HepG2 (cell line): Measurements from ENCODE around the gene RAB30.

Experiments
- EZH2 ChIP-seq: conservative IDR thresholded peaks from 2 replicates; pipeline ENCODE4 v1.6.1; 2012; ENCODE audit warnings: mild to moderate bottlenecking, low read depth, low read length, moderate library complexity
- HIC2 ChIP-seq: sonication (generic); formaldehyde crosslinking; IDR thresholded peaks from 2 replicates; pipeline ENCODE4 v1.9.0; 2022; ENCODE audit warnings: low read depth, missing genetic modification reagents
- KAT7 ChIP-seq: IDR thresholded peaks from 2 replicates; pipeline ENCODE4 v1.6.1; 2018; ENCODE audit warnings: borderline replicate concordance, missing compliant biosample characterization
- KLF13 ChIP-seq: sonication (generic); formaldehyde crosslinking; IDR thresholded peaks from 2 replicates; pipeline ENCODE4 v1.4.0; 2020; ENCODE audit warnings: mild to moderate bottlenecking, missing genetic modification reagents
- MTA3 ChIP-seq: sonication (generic); formaldehyde crosslinking; IDR thresholded peaks from 2 replicates; pipeline ENCODE4 v1.4.0; 2020; ENCODE audit warnings: missing genetic modification reagents
- MYC ChIP-seq: sonication (generic); formaldehyde crosslinking; IDR thresholded peaks from 2 replicates; pipeline ENCODE4 v1.9.0; 2021; ENCODE audit warnings: missing genetic modification reagents, borderline replicate concordance
- ZNF407 ChIP-seq: sonication (generic); formaldehyde crosslinking; IDR thresholded peaks from one replicate; pipeline ENCODE4 v1.5.1; 2020; ENCODE audit warnings: mild to moderate bottlenecking, missing genetic modification reagents; ENCODE audit errors: not compliant biosample characterization
- ZSCAN22 ChIP-seq: sonication (generic); formaldehyde crosslinking; IDR thresholded peaks from 2 replicates; pipeline ENCODE4 v1.4.0; 2020; ENCODE audit warnings: mild to moderate bottlenecking, missing genetic modification reagents

GRCh38 chr11:83093634-83094033 lies 21.9 kb upstream of the RAB30 start:
- TF ChIP-seq MYC, result no peak
- TF ChIP-seq HIC2 (CRISPR knock-in tag), result no peak
- TF ChIP-seq KAT7 (CRISPR knock-in tag), result no peak
- no peak for TF ChIP-seq MTA3 (CRISPR knock-in tag)
- TF ChIP-seq ZNF407, result no peak
- no peak for TF ChIP-seq KLF13 (CRISPR knock-in tag)
- TF ChIP-seq ZSCAN22 (CRISPR knock-in tag), result no peak
- no peak for TF ChIP-seq EZH2
